GM18520 (cell line): ENCODE results near the gene RNF8.
"Not testable (repeated sequence)": the region's sequence is repeated elsewhere in the genome, so short reads cannot be mapped to it uniquely, and the experiment has no call there.

Experiments used
- ATAC-seq: cut with Tn5 transposase; IDR thresholded peaks from one replicate; pipeline ENCODE4 v1.9.1; 2021; ENCODE audit not compliant: unreplicated experiment

The RNF8 gene

DNA sequence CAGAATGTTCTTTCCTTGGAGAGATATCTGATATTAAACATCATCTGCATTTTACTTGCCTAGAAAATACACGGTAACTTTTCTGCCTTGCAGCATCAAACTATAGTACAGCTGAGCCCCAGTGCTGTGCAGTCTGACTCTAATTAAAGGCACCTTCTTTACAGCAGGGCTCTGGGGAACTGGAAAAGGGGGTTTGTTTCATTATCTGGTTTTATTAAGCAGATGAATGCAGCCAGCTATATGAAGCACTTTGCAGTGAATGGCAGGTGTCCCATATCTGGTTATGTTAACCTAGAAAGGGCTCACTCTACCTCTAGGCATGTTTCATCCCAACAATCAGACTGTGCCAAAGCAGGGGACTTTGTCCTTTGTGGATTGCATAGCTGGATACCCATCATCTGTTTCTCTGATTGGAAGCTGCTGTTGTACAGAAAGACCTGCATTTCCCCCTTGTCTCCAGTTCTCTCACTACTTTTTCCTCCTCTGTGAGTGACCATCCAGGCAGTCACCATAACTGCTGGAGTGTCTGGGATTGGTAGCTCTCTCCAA is 39.7 kb downstream of the RNF8 start:
- ATAC-seq: no peak

DNA sequence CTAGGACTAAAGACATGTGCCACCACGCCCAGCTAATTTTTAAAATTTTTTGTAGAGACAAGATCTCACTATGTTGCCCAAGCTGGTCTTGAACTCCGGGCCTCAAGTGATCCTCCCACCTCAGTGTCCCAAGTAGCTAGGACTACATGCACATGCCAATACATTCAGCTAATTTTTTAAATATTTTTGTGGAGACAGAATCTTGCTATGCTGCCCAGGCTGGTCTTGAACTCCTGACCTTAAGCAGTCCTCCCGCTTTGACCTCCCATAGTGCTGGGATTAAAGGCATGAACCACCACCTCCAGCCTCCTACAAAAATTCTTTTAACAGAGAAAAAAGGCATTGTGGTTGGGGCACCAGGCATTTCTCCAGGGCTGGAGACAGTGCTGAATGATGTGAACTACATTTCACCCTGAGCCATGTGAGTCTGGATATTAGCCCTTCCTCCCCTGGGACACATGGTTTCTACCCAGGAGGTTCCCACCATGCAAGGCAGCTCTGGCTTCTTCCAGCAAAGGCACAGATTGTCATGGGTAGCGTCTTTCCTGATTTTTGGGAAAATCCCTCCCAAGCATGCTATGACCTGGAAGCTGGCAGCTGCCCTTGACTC is 42.9 kb downstream of the RNF8 start:
- ATAC-seq: no peak

DNA sequence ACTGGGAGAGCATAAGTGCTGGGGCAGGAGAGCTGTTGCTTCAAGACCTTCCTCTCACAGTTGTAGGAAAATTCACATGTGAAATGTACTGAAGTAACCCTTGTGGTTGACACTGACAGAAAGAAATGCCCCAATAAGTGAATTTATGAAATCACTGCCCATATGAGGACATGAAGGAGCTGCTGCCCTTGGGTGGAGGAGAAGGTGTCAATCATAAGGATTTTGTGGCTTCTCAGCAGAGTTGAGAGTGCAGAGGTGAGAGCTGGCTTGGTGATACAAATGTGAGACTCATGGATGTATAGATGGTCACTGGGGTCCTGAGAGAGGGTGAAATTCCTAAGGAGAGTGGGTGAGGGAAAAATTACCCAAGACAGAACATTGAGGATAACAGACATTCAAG is 45.3 kb downstream of the RNF8 start:
- ATAC-seq: no peak

DNA sequence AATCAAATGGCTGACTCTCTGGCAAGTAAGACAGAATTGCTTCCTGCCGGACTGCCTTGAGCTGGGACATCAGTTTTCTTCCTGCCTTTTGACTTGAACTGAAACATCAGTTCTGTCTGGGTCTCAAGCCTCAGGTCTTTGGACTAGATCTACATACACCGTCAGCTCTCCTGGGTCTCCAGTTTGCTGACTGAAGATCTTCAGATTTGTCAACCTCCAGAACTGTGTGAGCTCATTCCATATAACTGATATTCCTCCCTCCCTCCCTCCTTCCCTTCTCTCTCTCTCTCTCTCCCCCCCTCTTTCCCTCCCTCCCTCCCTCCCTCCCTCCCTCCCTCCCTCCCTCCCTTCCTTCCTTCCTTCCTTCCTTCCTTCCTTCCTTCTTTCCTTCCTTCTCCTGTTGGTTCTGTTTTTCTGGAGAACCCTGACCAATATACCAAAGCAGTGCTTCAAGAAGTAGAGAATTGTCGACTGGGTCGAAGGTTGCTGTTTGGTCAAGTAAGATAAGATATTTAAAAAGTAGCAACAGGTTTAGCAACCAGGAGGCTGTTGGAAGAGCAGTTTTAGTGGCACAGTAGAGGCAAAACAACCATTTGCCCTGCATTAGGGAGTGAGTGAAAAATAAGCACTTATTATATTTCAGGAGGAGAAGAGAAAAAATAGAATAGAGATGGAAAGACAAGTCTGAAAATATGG is 46.2 kb downstream of the RNF8 start:
- no peak for ATAC-seq

- not testable (repeated sequence) for ATAC-seq
Observed at GRCh38 chr6:37401658-37402057, 47.9 kb downstream of the RNF8 start.

DNA sequence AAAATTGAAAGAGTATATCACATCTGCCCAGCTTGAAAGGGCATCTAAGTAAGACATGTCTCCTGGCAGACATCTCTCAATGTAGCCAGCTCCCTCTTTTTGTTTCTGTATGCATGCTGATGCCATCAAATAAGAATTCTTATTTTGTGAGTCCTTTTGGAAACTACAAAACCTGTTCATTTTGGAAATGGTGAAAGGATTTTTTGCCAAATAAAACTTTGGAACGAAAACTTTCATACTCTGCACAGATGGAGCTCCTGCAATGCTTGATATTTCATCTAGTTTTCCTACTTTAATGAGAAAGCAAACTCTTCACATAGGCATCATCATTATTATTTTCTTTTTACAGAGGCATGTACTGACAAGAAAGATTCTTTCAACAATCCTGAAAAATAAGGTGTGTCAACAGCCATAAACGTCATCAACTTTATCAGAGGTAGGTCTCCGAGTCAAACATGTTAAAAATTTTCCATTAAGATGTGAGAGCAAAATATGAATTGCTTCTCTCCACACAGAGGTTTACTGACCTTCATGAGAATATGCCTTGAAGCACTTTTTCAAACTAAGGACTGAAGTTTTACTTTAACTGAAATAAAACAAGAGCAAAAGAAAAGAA is 53.1 kb downstream of the RNF8 start:
- no peak for ATAC-seq

DNA sequence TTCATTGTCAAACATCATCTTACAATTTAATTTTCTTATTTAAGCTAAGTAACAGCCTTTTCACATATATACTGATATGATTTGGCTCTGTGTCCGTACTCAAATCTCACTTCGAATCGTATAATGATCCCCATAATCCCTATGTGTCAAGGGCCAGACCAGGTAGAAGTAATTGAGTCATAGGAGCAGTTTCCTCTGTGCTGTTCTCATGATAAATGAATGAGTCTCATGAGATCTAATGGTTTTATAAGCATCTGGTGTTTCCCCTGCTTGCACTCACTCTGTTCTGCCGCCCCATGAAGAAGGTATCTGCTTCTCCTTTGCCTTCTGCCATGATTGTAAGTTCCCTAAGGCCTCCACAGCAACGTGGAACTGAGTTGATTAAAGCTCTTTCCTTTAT is 54.2 kb downstream of the RNF8 start:
- no peak for ATAC-seq

GRCh38 chr6:37409501-37409900 is 55.7 kb downstream of the RNF8 start:
- no peak for ATAC-seq

GRCh38 chr6:37417393-37417792 is 63.6 kb downstream of the RNF8 start:
- no peak for ATAC-seq

GRCh38 chr6:37418722-37419121 is 64.9 kb downstream of the RNF8 start:
- ATAC-seq: no peak

DNA sequence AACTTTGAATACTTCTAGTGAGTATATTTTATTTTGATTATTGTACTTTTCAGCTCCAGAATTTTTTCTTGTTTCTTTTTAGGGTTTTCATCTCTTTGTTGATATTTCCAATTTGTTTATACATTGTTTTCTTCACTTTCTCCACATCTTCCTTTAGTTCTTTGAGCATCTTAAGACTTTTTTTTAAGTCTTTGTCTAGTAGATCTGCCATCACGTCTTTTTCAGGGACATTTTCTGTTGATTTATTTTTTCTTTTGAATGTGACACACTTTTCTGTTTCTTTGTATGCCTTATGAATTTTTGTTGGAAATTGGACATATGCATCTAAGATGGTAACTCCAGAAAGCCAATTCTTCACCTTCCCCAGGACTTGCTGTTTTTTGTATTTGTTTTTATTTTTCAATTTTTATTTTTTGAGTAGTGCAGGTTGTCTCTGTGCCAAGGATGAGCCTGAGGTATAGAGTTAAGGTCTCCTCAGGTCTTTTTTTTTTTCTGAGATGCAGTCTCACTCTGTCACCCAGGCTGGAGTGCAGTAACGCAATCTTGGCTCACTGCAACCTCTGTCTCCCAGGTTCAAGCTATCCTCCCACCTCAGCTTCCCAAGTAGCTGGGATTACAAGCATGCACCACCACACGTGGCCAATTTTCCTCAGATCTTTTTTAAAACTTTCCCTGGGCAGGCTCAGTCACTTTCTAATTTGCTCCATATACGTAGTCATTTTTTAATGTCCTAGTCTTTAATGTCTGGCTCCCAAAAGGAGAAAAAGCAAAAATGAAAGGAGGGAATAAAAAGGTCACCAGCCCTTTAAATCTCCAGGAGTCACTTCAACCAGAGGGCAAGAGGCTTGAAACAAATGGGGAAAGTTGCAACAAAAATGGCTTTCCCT is 72.5 kb downstream of the RNF8 start:
- ATAC-seq: no peak

DNA sequence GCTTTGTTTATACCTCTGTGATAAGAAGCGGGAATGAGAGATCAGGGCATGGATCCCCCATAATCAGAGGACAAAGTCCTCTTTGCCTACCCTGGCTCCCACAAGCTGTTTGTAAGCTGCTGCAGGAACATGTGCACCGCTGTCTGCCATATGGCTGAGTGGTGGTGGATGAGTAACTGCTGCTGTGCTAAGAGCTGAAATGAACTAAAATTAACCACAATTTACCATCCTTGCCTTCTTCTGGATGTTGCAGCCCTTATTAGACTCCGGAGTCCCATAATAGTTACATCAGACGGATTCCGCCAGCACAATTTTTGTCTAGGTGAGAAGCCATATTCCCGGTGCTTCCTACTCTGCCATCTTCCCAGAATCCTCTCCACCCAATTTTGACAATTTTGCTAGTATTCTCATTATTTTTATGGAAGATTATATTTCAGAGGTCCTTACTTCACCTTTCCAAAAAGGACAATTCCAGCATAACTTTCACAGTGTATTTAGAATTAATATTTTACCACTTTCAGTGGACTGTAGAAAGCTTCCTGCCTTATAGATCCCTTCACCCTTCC is 73.2 kb downstream of the RNF8 start:
- no peak for ATAC-seq

- ATAC-seq: no peak
Observed at GRCh38 chr6:37429352-37429750, 75.6 kb downstream of the RNF8 start.

- ATAC-seq: no peak
Observed at GRCh38 chr6:37432590-37432915, 78.8 kb downstream of the RNF8 start.

- peak; percentile 77 for ATAC-seq
Observed at GRCh38 chr6:37432916-37433656, 79.3 kb downstream of the RNF8 start, which contains the start of gene CMTR1. Gene CMTR1 (plus strand): TSS chr6:37433221. CDS start chr6:37435630, 2,409 bp downstream.

- ATAC-seq: peak; percentile 10
Observed at GRCh38 chr6:37433657-37434271, 80.0 kb downstream of the RNF8 start.

- ATAC-seq: no peak
Observed at GRCh38 chr6:37435373-37435772, 81.6 kb downstream of the RNF8 start.

DNA sequence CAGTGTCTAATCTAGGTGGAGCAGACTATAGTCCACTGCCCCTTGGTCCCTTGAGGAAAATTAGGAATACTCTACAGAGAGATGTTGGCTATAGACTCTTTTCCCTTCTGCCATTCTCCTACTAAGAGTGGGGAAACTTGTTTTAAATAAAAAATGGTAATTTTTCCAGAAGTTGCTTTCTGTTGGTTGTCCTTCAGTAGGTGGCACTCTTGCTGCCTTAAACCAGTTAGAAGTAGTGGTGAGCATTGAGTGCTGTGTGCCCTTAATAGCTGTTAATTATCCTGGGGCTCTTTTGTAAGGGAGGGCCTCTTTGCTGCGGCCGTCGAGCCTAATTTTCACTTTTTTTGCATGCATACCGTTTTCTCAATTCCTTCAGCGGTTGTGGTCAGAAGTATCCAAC is 82.0 kb downstream of the RNF8 start:
- ATAC-seq: no peak

DNA sequence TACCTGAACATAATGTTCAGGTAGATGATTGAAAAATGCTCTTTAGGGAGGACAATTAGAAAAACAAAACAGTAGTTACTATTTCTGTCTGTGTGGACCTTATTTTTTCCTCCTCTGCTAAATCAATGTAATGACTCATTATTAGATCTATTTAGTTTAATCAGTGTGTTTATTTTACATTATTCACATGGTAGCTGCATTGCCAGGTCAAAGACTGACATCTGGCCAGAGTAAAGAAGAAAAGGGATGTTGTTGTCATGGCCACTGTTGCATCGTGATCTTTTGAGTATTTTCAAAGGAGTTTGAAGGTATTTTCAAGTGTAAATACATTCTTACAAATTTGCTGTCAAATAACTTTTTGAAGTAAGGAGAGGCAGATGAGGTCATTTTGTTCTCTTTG is 85.1 kb downstream of the RNF8 start:
- ATAC-seq: no peak

GRCh38 chr6:37441651-37442050 is 87.9 kb downstream of the RNF8 start:
- ATAC-seq: no peak
